Hepatocyte (in vitro differentiated cells): ENCODE measurements around the gene DSTYK.

Experiments used
- CTCF ChIP-seq: fragments of 200-600 bp; sonication (generic); IDR thresholded peaks from 2 replicates; pipeline ENCODE4 v1.5.1; 2016; ENCODE audit warnings: antibody characterized with exemption, mild to moderate bottlenecking; ENCODE audit not compliant: poor library complexity
- EZH2 ChIP-seq: fragments of 200-600 bp; sonication (generic); IDR thresholded peaks from 2 replicates; pipeline ENCODE4 v1.6.1; 2016; ENCODE audit warnings: antibody characterized with exemption, mild to moderate bottlenecking, borderline replicate concordance
- EZH2phosphoT487 ChIP-seq: fragments of 200-600 bp; sonication (generic); IDR thresholded peaks from one replicate; pipeline ENCODE4 v1.6.1; 2018; ENCODE audit warnings: antibody characterized with exemption, mild to moderate bottlenecking, low read depth, moderate library complexity; ENCODE audit not compliant: unreplicated experiment, severe bottlenecking

DNA sequence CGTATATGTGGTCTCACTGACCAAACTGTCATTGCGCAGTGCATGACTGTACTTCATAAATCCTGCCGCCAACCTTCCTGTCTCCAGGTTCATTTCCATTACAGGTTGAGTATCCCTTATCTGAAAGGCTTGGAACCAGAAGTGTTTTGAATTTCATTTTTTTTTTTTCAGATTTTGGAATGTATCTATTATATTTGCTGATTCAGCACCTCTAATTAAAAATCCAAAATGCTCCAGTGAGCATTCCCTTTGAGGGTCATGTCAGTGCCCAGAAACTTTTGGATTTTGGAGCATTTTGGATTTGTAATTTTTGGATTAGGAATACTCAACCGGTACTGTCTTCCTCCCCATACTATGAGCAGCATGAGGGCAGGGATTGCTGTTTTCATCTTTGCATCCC, 59.0 kb downstream of the DSTYK start:
- TF ChIP-seq CTCF (no peak), EZH2 (no peak), EZH2phosphoT487 (no peak)
